WTC11 (cell line): Measurements from ENCODE around the gene PDLIM5. TPM values are rescaled to one million over a fixed set of nuclear protein-coding genes. Genes with fewer than 3 reads are reported as not detected.
A peak's percentile ranks its signal among the peaks of the same experiment; 100 is the strongest.

Experiments used
- ATAC-seq: fragments of 200-7000 bp; cut with Tn5 transposase; 2 replicates; pipeline ENCODE4 v1.10.0; 2021; ENCODE audit warnings: mild to moderate bottlenecking, moderate library complexity
- CTCF ChIA-PET: fragments of 300-600 bp; sonication (Branson Sonifier 250); formaldehyde crosslinking; loops from one replicate; lab custom pipeline; 2021; ENCODE audit warnings: antibody characterized with exemption; lab: Charles Lee
- POLR2A ChIA-PET: fragments of 350-600 bp; sonication (Branson Sonifier 250); formaldehyde crosslinking; loops from one replicate; lab custom pipeline; 2021; ENCODE audit warnings: antibody characterized with exemption; lab: Charles Lee
- DNase-seq: peaks from one replicate; pipeline ENCODE4 v3.0.0; 2021; ENCODE audit warnings: low spot score
- H3K27ac Mint-ChIP-seq: 2 replicates; pipeline ENCODE4 v1.8.0; 2021; ENCODE audit warnings: mixed read lengths
- H3K27me3 Mint-ChIP-seq: 2 replicates; pipeline ENCODE4 v1.8.0; 2021; ENCODE audit warnings: low read depth, mild to moderate bottlenecking, moderate library complexity, mixed read lengths
- H3K36me3 Mint-ChIP-seq: 2 replicates; pipeline ENCODE4 v1.8.0; 2021; ENCODE audit warnings: mixed read lengths
- H3K4me1 Mint-ChIP-seq: 2 replicates; pipeline ENCODE4 v1.8.0; 2022; ENCODE audit warnings: mixed read lengths
- H3K4me3 Mint-ChIP-seq: 2 replicates; pipeline ENCODE4 v1.8.0; 2021; ENCODE audit warnings: mild to moderate bottlenecking, moderate library complexity, mixed read lengths
- H3K9me3 Mint-ChIP-seq: 2 replicates; pipeline ENCODE4 v1.8.0; 2021; ENCODE audit warnings: mixed read lengths
- ELF4 ChIP-seq: sonication (generic); formaldehyde crosslinking; IDR thresholded peaks from 2 replicates; pipeline ENCODE4 v1.8.1; 2022; ENCODE audit warnings: low read depth, mild to moderate bottlenecking, moderate library complexity, missing genetic modification reagents
- IRF2 ChIP-seq: sonication (generic); formaldehyde crosslinking; IDR thresholded peaks from 2 replicates; pipeline ENCODE4 v1.8.0; 2022; ENCODE audit warnings: low read depth, missing genetic modification reagents, borderline replicate concordance
- NFYB ChIP-seq: sonication (generic); formaldehyde crosslinking; conservative IDR thresholded peaks from 2 replicates; pipeline ENCODE4 v1.8.0; 2022; ENCODE audit warnings: low read depth, missing genetic modification reagents
- NR1H2 ChIP-seq: sonication (generic); formaldehyde crosslinking; IDR thresholded peaks from 2 replicates; pipeline ENCODE4 v1.9.0; 2021; ENCODE audit warnings: mild to moderate bottlenecking, moderate library complexity, missing genetic modification reagents
- NR2C2 ChIP-seq: sonication (generic); formaldehyde crosslinking; IDR thresholded peaks from 2 replicates; pipeline ENCODE4 v1.8.0; 2022; ENCODE audit warnings: mild to moderate bottlenecking, missing genetic modification reagents
- OVOL2 ChIP-seq: fragments of 250-450 bp; sonication (Bioruptor Pico); IDR thresholded peaks from 2 replicates; pipeline ENCODE4 v1.9.0; 2021; ENCODE audit warnings: mild to moderate bottlenecking, borderline replicate concordance
- PRDM15 ChIP-seq: sonication (generic); formaldehyde crosslinking; IDR thresholded peaks from 2 replicates; pipeline ENCODE4 v1.8.0; 2022; ENCODE audit warnings: missing genetic modification reagents
- PRRX2 ChIP-seq: fragments of 250-450 bp; sonication (Bioruptor Pico); IDR thresholded peaks from 2 replicates; pipeline ENCODE4 v1.8.0; 2021; ENCODE audit warnings: mild to moderate bottlenecking
- SMAD3 ChIP-seq: sonication (generic); formaldehyde crosslinking; IDR thresholded peaks from 2 replicates; pipeline ENCODE4 v1.8.0; 2022; ENCODE audit warnings: missing genetic modification reagents, mild to moderate bottlenecking, borderline replicate concordance
- SMAD4 ChIP-seq: sonication (generic); formaldehyde crosslinking; IDR thresholded peaks from 2 replicates; pipeline ENCODE4 v1.8.0; 2022; ENCODE audit warnings: mild to moderate bottlenecking, missing genetic modification reagents
- TEAD1 ChIP-seq: sonication (generic); formaldehyde crosslinking; IDR thresholded peaks from 2 replicates; pipeline ENCODE4 v1.8.0; 2022; ENCODE audit warnings: mild to moderate bottlenecking, missing genetic modification reagents
- ZBTB21 ChIP-seq: sonication (generic); formaldehyde crosslinking; IDR thresholded peaks from 2 replicates; pipeline ENCODE4 v1.8.1; 2023; ENCODE audit warnings: mild to moderate bottlenecking, missing genetic modification reagents, borderline replicate concordance
- ZBTB43 ChIP-seq: sonication (generic); formaldehyde crosslinking; IDR thresholded peaks from 2 replicates; pipeline ENCODE4 v1.8.1; 2023; ENCODE audit warnings: mild to moderate bottlenecking, missing genetic modification reagents
- ZNF281 ChIP-seq: sonication (generic); formaldehyde crosslinking; IDR thresholded peaks from 2 replicates; pipeline ENCODE4 v1.8.0; 2023; ENCODE audit warnings: mild to moderate bottlenecking, missing genetic modification reagents
- ZNF512 ChIP-seq: sonication (generic); formaldehyde crosslinking; IDR thresholded peaks from 2 replicates; pipeline ENCODE4 v1.8.1; 2022; ENCODE audit warnings: missing genetic modification reagents, borderline replicate concordance
- total RNA-seq: library from RNA; stranded (reverse); gene quantifications from 3 replicates; pipeline ENCODE4 v1.2.3, GENCODE V29; 2021
- TF ChIP-seq, protein P1 (sequence below): sonication (generic); formaldehyde crosslinking; IDR thresholded peaks from 2 replicates; pipeline ENCODE4 v1.8.1; 2023; ENCODE audit warnings: mild to moderate bottlenecking, missing genetic modification reagents, borderline replicate concordance
- TF ChIP-seq, protein P2 (sequence below): sonication (generic); formaldehyde crosslinking; IDR thresholded peaks from 2 replicates; pipeline ENCODE4 v1.8.1; 2023; ENCODE audit warnings: mild to moderate bottlenecking, missing genetic modification reagents
- TF ChIP-seq, protein P3 (sequence below): fragments of 250-450 bp; sonication (Bioruptor Pico); IDR thresholded peaks from 2 replicates; pipeline ENCODE4 v1.8.0; 2021; ENCODE audit warnings: mild to moderate bottlenecking
- TF ChIP-seq, protein P4 (sequence below): fragments of 200-600 bp; IDR thresholded peaks from 2 replicates; pipeline ENCODE4 v1.8.0; 2022; ENCODE audit warnings: antibody characterized with exemption

Gene PDLIM5
- total RNA-seq, 1 experiment from 2014 or later, result 51.5 TPM

- ATAC-seq (peak; percentile 60), DNase-seq (no peak)
- H3K36me3 Mint-ChIP-seq, result no peaks in the 10 kb centered on the region
- H3K27ac Mint-ChIP-seq, result peak overlapping the region; percentile 94
- H3K4me1 Mint-ChIP-seq, result peaks cover 60% of the 10 kb centered on the region
- no peaks in the 10 kb centered on the region for H3K27me3 Mint-ChIP-seq
- POLR2A ChIA-PET, result no interaction called here
- CTCF ChIA-PET, result no interaction called here
- peak overlapping the region; percentile 36 for H3K4me3 Mint-ChIP-seq
- H3K9me3 Mint-ChIP-seq, result peaks cover 8% of the 10 kb centered on the region
- TF ChIP-seq NR2C2 (CRISPR knock-in tag) (no peak), OVOL2 (CRISPR knock-in tag) (no peak), TEAD1 (CRISPR knock-in tag) (no peak), ZBTB43 (CRISPR knock-in tag) (no peak), SMAD4 (no peak), NFYB (CRISPR knock-in tag) (no peak), ELF4 (CRISPR knock-in tag) (no peak), PRRX2 (CRISPR knock-in tag) (no peak), IRF2 (CRISPR knock-in tag) (no peak), ZBTB21 (CRISPR knock-in tag) (no peak), ZNF281 (no peak), PRDM15 (no peak), SMAD3 (no peak), NR1H2 (CRISPR knock-in tag) (no peak), ZNF512 (CRISPR knock-in tag) (no peak)
- TF ChIP-seq, protein P1, sequence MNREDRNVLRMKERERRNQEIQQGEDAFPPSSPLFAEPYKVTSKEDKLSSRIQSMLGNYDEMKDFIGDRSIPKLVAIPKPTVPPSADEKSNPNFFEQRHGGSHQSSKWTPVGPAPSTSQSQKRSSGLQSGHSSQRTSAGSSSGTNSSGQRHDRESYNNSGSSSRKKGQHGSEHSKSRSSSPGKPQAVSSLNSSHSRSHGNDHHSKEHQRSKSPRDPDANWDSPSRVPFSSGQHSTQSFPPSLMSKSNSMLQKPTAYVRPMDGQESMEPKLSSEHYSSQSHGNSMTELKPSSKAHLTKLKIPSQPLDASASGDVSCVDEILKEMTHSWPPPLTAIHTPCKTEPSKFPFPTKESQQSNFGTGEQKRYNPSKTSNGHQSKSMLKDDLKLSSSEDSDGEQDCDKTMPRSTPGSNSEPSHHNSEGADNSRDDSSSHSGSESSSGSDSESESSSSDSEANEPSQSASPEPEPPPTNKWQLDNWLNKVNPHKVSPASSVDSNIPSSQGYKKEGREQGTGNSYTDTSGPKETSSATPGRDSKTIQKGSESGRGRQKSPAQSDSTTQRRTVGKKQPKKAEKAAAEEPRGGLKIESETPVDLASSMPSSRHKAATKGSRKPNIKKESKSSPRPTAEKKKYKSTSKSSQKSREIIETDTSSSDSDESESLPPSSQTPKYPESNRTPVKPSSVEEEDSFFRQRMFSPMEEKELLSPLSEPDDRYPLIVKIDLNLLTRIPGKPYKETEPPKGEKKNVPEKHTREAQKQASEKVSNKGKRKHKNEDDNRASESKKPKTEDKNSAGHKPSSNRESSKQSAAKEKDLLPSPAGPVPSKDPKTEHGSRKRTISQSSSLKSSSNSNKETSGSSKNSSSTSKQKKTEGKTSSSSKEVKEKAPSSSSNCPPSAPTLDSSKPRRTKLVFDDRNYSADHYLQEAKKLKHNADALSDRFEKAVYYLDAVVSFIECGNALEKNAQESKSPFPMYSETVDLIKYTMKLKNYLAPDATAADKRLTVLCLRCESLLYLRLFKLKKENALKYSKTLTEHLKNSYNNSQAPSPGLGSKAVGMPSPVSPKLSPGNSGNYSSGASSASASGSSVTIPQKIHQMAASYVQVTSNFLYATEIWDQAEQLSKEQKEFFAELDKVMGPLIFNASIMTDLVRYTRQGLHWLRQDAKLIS (CRISPR knock-in tag), result no peak
- TF ChIP-seq, protein P2, sequence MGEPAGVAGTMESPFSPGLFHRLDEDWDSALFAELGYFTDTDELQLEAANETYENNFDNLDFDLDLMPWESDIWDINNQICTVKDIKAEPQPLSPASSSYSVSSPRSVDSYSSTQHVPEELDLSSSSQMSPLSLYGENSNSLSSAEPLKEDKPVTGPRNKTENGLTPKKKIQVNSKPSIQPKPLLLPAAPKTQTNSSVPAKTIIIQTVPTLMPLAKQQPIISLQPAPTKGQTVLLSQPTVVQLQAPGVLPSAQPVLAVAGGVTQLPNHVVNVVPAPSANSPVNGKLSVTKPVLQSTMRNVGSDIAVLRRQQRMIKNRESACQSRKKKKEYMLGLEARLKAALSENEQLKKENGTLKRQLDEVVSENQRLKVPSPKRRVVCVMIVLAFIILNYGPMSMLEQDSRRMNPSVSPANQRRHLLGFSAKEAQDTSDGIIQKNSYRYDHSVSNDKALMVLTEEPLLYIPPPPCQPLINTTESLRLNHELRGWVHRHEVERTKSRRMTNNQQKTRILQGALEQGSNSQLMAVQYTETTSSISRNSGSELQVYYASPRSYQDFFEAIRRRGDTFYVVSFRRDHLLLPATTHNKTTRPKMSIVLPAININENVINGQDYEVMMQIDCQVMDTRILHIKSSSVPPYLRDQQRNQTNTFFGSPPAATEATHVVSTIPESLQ (CRISPR knock-in tag), result no peak
- TF ChIP-seq, protein P3, sequence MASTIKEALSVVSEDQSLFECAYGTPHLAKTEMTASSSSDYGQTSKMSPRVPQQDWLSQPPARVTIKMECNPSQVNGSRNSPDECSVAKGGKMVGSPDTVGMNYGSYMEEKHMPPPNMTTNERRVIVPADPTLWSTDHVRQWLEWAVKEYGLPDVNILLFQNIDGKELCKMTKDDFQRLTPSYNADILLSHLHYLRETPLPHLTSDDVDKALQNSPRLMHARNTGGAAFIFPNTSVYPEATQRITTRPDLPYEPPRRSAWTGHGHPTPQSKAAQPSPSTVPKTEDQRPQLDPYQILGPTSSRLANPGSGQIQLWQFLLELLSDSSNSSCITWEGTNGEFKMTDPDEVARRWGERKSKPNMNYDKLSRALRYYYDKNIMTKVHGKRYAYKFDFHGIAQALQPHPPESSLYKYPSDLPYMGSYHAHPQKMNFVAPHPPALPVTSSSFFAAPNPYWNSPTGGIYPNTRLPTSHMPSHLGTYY (CRISPR knock-in tag), result no peak
- TF ChIP-seq, protein P4, sequence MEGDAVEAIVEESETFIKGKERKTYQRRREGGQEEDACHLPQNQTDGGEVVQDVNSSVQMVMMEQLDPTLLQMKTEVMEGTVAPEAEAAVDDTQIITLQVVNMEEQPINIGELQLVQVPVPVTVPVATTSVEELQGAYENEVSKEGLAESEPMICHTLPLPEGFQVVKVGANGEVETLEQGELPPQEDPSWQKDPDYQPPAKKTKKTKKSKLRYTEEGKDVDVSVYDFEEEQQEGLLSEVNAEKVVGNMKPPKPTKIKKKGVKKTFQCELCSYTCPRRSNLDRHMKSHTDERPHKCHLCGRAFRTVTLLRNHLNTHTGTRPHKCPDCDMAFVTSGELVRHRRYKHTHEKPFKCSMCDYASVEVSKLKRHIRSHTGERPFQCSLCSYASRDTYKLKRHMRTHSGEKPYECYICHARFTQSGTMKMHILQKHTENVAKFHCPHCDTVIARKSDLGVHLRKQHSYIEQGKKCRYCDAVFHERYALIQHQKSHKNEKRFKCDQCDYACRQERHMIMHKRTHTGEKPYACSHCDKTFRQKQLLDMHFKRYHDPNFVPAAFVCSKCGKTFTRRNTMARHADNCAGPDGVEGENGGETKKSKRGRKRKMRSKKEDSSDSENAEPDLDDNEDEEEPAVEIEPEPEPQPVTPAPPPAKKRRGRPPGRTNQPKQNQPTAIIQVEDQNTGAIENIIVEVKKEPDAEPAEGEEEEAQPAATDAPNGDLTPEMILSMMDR, result no peak
These were observed 88.7 kb downstream of the PDLIM5 start for GRCh38 chr4:94540476-94540875.
